Measurements from ENCODE around the gene PRG2.

PRG2 gene

GRCh38 chr11:57421066-57421465 is 30.6 kb upstream of the PRG2 start:
- Histone ChIP-seq H3K4me3 (no peak overlapping the region), H3K27me3 (no peaks in the 10 kb centered on the region), H3K36me3 (peaks cover 93% of the 10 kb centered on the region), H4K20me1 (peaks cover 85% of the 10 kb centered on the region), H3K9ac (no peak overlapping the region), H3K9me3 (no peaks in the 10 kb centered on the region), H3K27ac (no peak overlapping the region), H3K4me1 (peaks cover 48% of the 10 kb centered on the region), H3K4me2 (no peak overlapping the region)
- no peak for TF ChIP-seq Cebpa-rat (IDR thresholded peaks at IDR 0.05)

GRCh38 chr11:57419146-57419545 is 28.7 kb upstream of the PRG2 start:
- Histone ChIP-seq H3K27me3 (no peaks in the 10 kb centered on the region), H3K36me3 (peaks cover 100% of the 10 kb centered on the region), H3K27ac (no peak overlapping the region)

GRCh38 chr11:57418131-57418530 is 27.7 kb upstream of the PRG2 start:
- Histone ChIP-seq H4K20me1 (peaks cover 99% of the 10 kb centered on the region), H3K9me3 (peaks cover 15% of the 10 kb centered on the region; the same call in 1 of the 2 replicates), H3K27ac (no peak overlapping the region), H3K4me2 (no peak overlapping the region), H3K36me3 (peaks cover 100% of the 10 kb centered on the region), H3K4me1 (peaks cover 23% of the 10 kb centered on the region), H3K27me3 (no peaks in the 10 kb centered on the region), H3K4me3 (no peak overlapping the region), H3K9ac (no peak overlapping the region)
- TF ChIP-seq Cebpa-rat (IDR thresholded peaks at IDR 0.05): no peak

More at GRCh38 chr11:57419146-57419545, 28.7 kb upstream of the PRG2 start:
- Histone ChIP-seq H3K4me3 (no peak overlapping the region), H3K4me1 (peaks cover 33% of the 10 kb centered on the region), H3K9ac (no peak overlapping the region), H3K9me3 (peaks cover 6% of the 10 kb centered on the region; the same call in 1 of the 2 replicates), H3K4me2 (no peak overlapping the region), H4K20me1 (peaks cover 98% of the 10 kb centered on the region)
- TF ChIP-seq Cebpa-rat (IDR thresholded peaks at IDR 0.05): no peak

- peaks cover 99% of the 10 kb centered on the region for H4K20me1 ChIP-seq
- no peak overlapping the region for H3K4me2 ChIP-seq
- no peak overlapping the region for H3K9ac ChIP-seq
- H3K4me1 ChIP-seq: peaks cover 12% of the 10 kb centered on the region
- H3K9me3 ChIP-seq: peaks cover 24% of the 10 kb centered on the region; the same call in 1 of the 2 replicates
- H3K36me3 ChIP-seq: peaks cover 100% of the 10 kb centered on the region
- no peaks in the 10 kb centered on the region for H3K27me3 ChIP-seq
- H3K27ac ChIP-seq: no peak overlapping the region
- no peak overlapping the region for H3K4me3 ChIP-seq
- TF ChIP-seq Cebpa-rat (IDR thresholded peaks at IDR 0.05): no peak
Observed at GRCh38 chr11:57417056-57417455, 26.6 kb upstream of the PRG2 start.

GRCh38 chr11:57416436-57416835 is 26.0 kb upstream of the PRG2 start:
- TF ChIP-seq Cebpa-rat (IDR thresholded peaks at IDR 0.05): no peak

GRCh38 chr11:57414612-57415212 is 24.3 kb upstream of the PRG2 start:
- Histone ChIP-seq H3K27me3 (no peaks in the 10 kb centered on the region), H3K4me3 (no peak overlapping the region), H3K4me1 (peaks cover 10% of the 10 kb centered on the region), H3K9ac (no peak overlapping the region), H3K27ac (no peak overlapping the region), H3K4me2 (no peak overlapping the region), H3K9me3 (peaks cover 34% of the 10 kb centered on the region), H4K20me1 (peaks cover 89% of the 10 kb centered on the region), H3K36me3 (peaks cover 100% of the 10 kb centered on the region)
- TF ChIP-seq Cebpa-rat (IDR thresholded peaks at IDR 0.05): no peak

More at GRCh38 chr11:57416436-57416835, 26.0 kb upstream of the PRG2 start:
- Histone ChIP-seq H3K4me1 (peaks cover 7% of the 10 kb centered on the region), H3K9ac (no peak overlapping the region), H3K27ac (no peak overlapping the region), H3K4me3 (no peak overlapping the region), H3K36me3 (peaks cover 100% of the 10 kb centered on the region), H3K4me2 (no peak overlapping the region), H3K27me3 (no peaks in the 10 kb centered on the region), H3K9me3 (peaks cover 25% of the 10 kb centered on the region; the same call in 1 of the 2 replicates), H4K20me1 (peaks cover 96% of the 10 kb centered on the region)

- Histone ChIP-seq H3K27ac (no peak overlapping the region), H3K4me3 (no peak overlapping the region), H3K36me3 (peaks cover 100% of the 10 kb centered on the region), H3K9ac (no peak overlapping the region), H3K4me2 (no peak overlapping the region), H3K4me1 (peaks cover 20% of the 10 kb centered on the region), H3K27me3 (no peaks in the 10 kb centered on the region), H4K20me1 (peaks cover 90% of the 10 kb centered on the region), H3K9me3 (peaks cover 34% of the 10 kb centered on the region)
- no peak for TF ChIP-seq Cebpa-rat (IDR thresholded peaks at IDR 0.05)
Observed at GRCh38 chr11:57413681-57414080, 23.2 kb upstream of the PRG2 start.

- TF ChIP-seq Cebpa-rat (IDR thresholded peaks at IDR 0.05): no peak
- no peak overlapping the region for H3K4me3 ChIP-seq
- peaks cover 54% of the 10 kb centered on the region for H3K4me1 ChIP-seq
- peak overlapping the region; percentile 62; the same call in 1 of the 2 replicates for H3K4me2 ChIP-seq
- H4K20me1 ChIP-seq: peaks cover 83% of the 10 kb centered on the region
- peaks cover 99% of the 10 kb centered on the region for H3K36me3 ChIP-seq
- H3K27me3 ChIP-seq: no peaks in the 10 kb centered on the region
- no peak overlapping the region for H3K9ac ChIP-seq
- peaks cover 34% of the 10 kb centered on the region for H3K9me3 ChIP-seq
- H3K27ac ChIP-seq: no peak overlapping the region
Observed at GRCh38 chr11:57410287-57410686, 19.8 kb upstream of the PRG2 start.

GRCh38 chr11:57409321-57410100 is 19.1 kb upstream of the PRG2 start:
- H4K20me1 ChIP-seq: peaks cover 75% of the 10 kb centered on the region
- H3K4me2 ChIP-seq: peak overlapping the region; percentile 62
- H3K9ac ChIP-seq: peak overlapping the region; percentile 54; the same call in 1 of the 2 replicates
- peaks cover 99% of the 10 kb centered on the region for H3K36me3 ChIP-seq
- peaks cover 29% of the 10 kb centered on the region for H3K9me3 ChIP-seq
- no peaks in the 10 kb centered on the region for H3K27me3 ChIP-seq
- H3K4me1 ChIP-seq: peaks cover 55% of the 10 kb centered on the region
- TF ChIP-seq Cebpa-rat (IDR thresholded peaks at IDR 0.05): no peak
- H3K4me3 ChIP-seq: no peak overlapping the region
- peak overlapping the region; percentile 72 for H3K27ac ChIP-seq

- peaks cover 99% of the 10 kb centered on the region for H3K36me3 ChIP-seq
- H3K27me3 ChIP-seq: no peaks in the 10 kb centered on the region
- H3K27ac ChIP-seq: peak overlapping the region; percentile 72
- peak overlapping the region; percentile 54; the same call in 1 of the 2 replicates for H3K9ac ChIP-seq
- no peak for TF ChIP-seq Cebpa-rat (IDR thresholded peaks at IDR 0.05)
- H3K9me3 ChIP-seq: peaks cover 24% of the 10 kb centered on the region
- H4K20me1 ChIP-seq: peaks cover 68% of the 10 kb centered on the region
- H3K4me3 ChIP-seq: no peak overlapping the region
- H3K4me1 ChIP-seq: peaks cover 55% of the 10 kb centered on the region
- H3K4me2 ChIP-seq: peak overlapping the region; percentile 62
Observed at GRCh38 chr11:57408771-57409170, 18.3 kb upstream of the PRG2 start.

Data from BLaER1 (cell line).